HG03135 (cell line): ENCODE measurements around the gene THUMPD3.
A peak's percentile ranks its signal among the peaks of the same experiment; 100 is the strongest.

Source experiments
- ATAC-seq: cut with Tn5 transposase; IDR thresholded peaks from one replicate; pipeline ENCODE4 v1.9.1; 2021; ENCODE audit warnings: mild to moderate bottlenecking, moderate library complexity; ENCODE audit not compliant: unreplicated experiment

The THUMPD3 gene

GRCh38 chr3:9362731-9363530, at the start of gene THUMPD3:
THUMPD3 (plus strand) TSS chr3:9363054; CDS start chr3:9365069, 2,015 bp downstream.
- ATAC-seq = peak; percentile 96

- no peak for ATAC-seq
Observed at GRCh38 chr3:9314796-9315195, 48.1 kb upstream of the THUMPD3 start.

- ATAC-seq = no peak
Observed at GRCh38 chr3:9316881-9317361, 45.9 kb upstream of the THUMPD3 start.

- no peak for ATAC-seq
Observed at GRCh38 chr3:9322780-9323179, 40.1 kb upstream of the THUMPD3 start.

GRCh38 chr3:9324944-9325343, 37.9 kb upstream of the THUMPD3 start:
- no peak for ATAC-seq

- ATAC-seq = no peak
Observed at GRCh38 chr3:9327578-9327977, 35.3 kb upstream of the THUMPD3 start.

- no peak for ATAC-seq
Observed at GRCh38 chr3:9330166-9330703, 32.6 kb upstream of the THUMPD3 start.

- ATAC-seq = no peak
Observed at GRCh38 chr3:9331171-9331570, 31.7 kb upstream of the THUMPD3 start.

GRCh38 chr3:9332250-9333030, 30.4 kb upstream of the THUMPD3 start:
- no peak for ATAC-seq

GRCh38 chr3:9339761-9340471, 22.9 kb upstream of the THUMPD3 start:
- ATAC-seq = no peak

GRCh38 chr3:9340472-9340902, 22.4 kb upstream of the THUMPD3 start:
- no peak for ATAC-seq

GRCh38 chr3:9342696-9343095, 20.2 kb upstream of the THUMPD3 start:
- no peak for ATAC-seq

GRCh38 chr3:9343115-9343514, 19.7 kb upstream of the THUMPD3 start:
- no peak for ATAC-seq

GRCh38 chr3:9345041-9345440, 17.8 kb upstream of the THUMPD3 start:
- no peak for ATAC-seq

- no peak for ATAC-seq
Observed at GRCh38 chr3:9346141-9346540, 16.7 kb upstream of the THUMPD3 start.

GRCh38 chr3:9347081-9347480, 15.8 kb upstream of the THUMPD3 start:
- no peak for ATAC-seq

GRCh38 chr3:9347887-9348286, 15.0 kb upstream of the THUMPD3 start:
- ATAC-seq = no peak

GRCh38 chr3:9349321-9350117, 13.3 kb upstream of the THUMPD3 start:
- ATAC-seq = no peak

GRCh38 chr3:9351709-9352126, 11.1 kb upstream of the THUMPD3 start:
- ATAC-seq = no peak
